Measurements from ENCODE around the gene POC1A. TPM values are rescaled to one million over a fixed set of nuclear protein-coding genes. Genes with fewer than 3 reads are reported as not detected.

The POC1A gene
- total RNA-seq, 1 experiment from 2014 or later = 29.0 TPM

DNA sequence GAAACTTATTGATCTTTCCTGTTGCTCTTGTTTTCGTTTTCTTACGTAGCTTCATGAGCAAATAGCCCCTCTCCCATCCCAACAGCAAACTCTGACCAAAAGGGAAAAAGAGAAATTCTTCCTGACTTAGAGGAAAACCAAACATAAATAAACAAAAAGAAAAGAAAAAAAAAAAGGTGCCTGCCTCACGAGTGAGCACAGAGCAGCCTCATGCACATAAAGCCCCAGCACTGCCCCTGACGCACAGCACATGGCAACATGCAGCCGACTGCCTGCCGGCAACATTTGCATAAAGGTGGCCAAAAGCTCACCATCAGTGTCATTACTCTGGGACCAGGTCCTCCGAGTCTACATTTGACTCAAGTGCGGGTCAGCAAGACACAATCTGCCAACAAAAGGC is 6.4 kb downstream of the POC1A start:
- no peak overlapping the region for H3T11ph ChIP-seq (ENCODE audit: low read length)
- H3K4me3 Mint-ChIP-seq = no peak overlapping the region
- peaks cover 5 to 6% of the 10 kb centered on the region in 2 experiments for H3K4me1 Mint-ChIP-seq
- H3K79me2 ChIP-seq (ENCODE audit: insufficient read depth, low read length) = no peaks in the 10 kb centered on the region
- no peak overlapping the region for H3K18ac ChIP-seq (ENCODE audit: insufficient read length, low read depth, low read length)
- no peak overlapping the region for H2BK120ac ChIP-seq (ENCODE audit: low read depth, low read length, poor library complexity, severe bottlenecking)
- H4K20me1 ChIP-seq (ENCODE audit: control insufficient read depth, insufficient read depth, insufficient read length) = peaks cover 7% of the 10 kb centered on the region
- no peak for DNase-seq
- no peaks in the 10 kb centered on the region for H3K4me1 ChIP-seq (ENCODE audit: insufficient read depth, low read length)
- no peak overlapping the region for H4K5ac ChIP-seq (ENCODE audit: insufficient read length, low read depth, low read length)
- H3K27ac Mint-ChIP-seq = no peak overlapping the region
- no peaks in the 10 kb centered on the region for H3K23me2 ChIP-seq (ENCODE audit: insufficient read length, low read depth, low read length, poor library complexity, severe bottlenecking)
- no peak overlapping the region for H3K27ac ChIP-seq (ENCODE audit: insufficient read length, low read depth, low read length)
- H3K9me3 ChIP-seq (ENCODE audit: control insufficient read depth, low read depth, low read length) = no peaks in the 10 kb centered on the region
- no peak overlapping the region for H2AFZ ChIP-seq (ENCODE audit: low read length)
- no peak overlapping the region for H2AK5ac ChIP-seq (ENCODE audit: insufficient read length, low read length)
- no peak overlapping the region for H2BK5ac ChIP-seq (ENCODE audit: insufficient read length, low read length)
- no peak overlapping the region for H2BK20ac ChIP-seq (ENCODE audit: low read depth, low read length, poor library complexity, severe bottlenecking)
- peaks cover 27 to 68% (median 53%) of the 10 kb centered on the region in 3 experiments for H3K36me3 Mint-ChIP-seq (ENCODE audit: insufficient read depth in 1 of 3, low read depth in 3 of 3)
- no peaks in the 10 kb centered on the region for H3K27me3 Mint-ChIP-seq (ENCODE audit: low read depth)
- whole genome bisulfite sequencing (ENCODE audit: extremely low coverage, insufficient read length, low lambda C conversion rate) = no CpG with 5 or more reads among the region's 8 CpGs
- TF ChIP-seq, protein P1, sequence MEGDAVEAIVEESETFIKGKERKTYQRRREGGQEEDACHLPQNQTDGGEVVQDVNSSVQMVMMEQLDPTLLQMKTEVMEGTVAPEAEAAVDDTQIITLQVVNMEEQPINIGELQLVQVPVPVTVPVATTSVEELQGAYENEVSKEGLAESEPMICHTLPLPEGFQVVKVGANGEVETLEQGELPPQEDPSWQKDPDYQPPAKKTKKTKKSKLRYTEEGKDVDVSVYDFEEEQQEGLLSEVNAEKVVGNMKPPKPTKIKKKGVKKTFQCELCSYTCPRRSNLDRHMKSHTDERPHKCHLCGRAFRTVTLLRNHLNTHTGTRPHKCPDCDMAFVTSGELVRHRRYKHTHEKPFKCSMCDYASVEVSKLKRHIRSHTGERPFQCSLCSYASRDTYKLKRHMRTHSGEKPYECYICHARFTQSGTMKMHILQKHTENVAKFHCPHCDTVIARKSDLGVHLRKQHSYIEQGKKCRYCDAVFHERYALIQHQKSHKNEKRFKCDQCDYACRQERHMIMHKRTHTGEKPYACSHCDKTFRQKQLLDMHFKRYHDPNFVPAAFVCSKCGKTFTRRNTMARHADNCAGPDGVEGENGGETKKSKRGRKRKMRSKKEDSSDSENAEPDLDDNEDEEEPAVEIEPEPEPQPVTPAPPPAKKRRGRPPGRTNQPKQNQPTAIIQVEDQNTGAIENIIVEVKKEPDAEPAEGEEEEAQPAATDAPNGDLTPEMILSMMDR (conservative IDR thresholded peaks at IDR 0.05) = no peak
- no peaks in the 10 kb centered on the region for H3K9me3 Mint-ChIP-seq
- no peaks in the 10 kb centered on the region for H3K27me3 ChIP-seq (ENCODE audit: insufficient read depth, low read length)
- H2BK12ac ChIP-seq (ENCODE audit: insufficient read length, low read depth, low read length) = no peak overlapping the region
- H4K91ac ChIP-seq (ENCODE audit: insufficient read length, low read depth, low read length) = no peak overlapping the region
- no peak overlapping the region for H3K4me2 ChIP-seq (ENCODE audit: insufficient read depth, insufficient read length, low read length)
- no peak overlapping the region for H3K23ac ChIP-seq (ENCODE audit: insufficient read length, low read depth, low read length)
- H3K4ac ChIP-seq (ENCODE audit: low read depth, low read length) = no peak overlapping the region
- H3K79me1 ChIP-seq (ENCODE audit: insufficient read depth, low read depth, low read length, poor library complexity, severe bottlenecking) = no peaks in the 10 kb centered on the region
- H3K14ac ChIP-seq (ENCODE audit: insufficient read depth, low read length) = no peak overlapping the region; the same call in 1 of the 2 replicates
- H4K8ac ChIP-seq (replicated peaks; ENCODE audit: insufficient read length, low read depth, low read length) = no peak overlapping the region
- no peak overlapping the region for H2BK15ac ChIP-seq (ENCODE audit: low read depth, low read length)
- no peak overlapping the region for H3K56ac ChIP-seq (ENCODE audit: insufficient read length, low read depth, low read length)
- no peak overlapping the region for H3K9ac ChIP-seq (ENCODE audit: extremely low read depth, insufficient read length, low read length)

All from H9 (cell line).